ENCODE measurements around the gene BEX3. TPM values are rescaled to one million over a fixed set of nuclear protein-coding genes. Genes with fewer than 3 reads are reported as not detected.

The BEX3 gene
- total and polyA plus RNA-seq, 10 donors, result 35.3 to 127 (median 79.3) TPM

- TF ChIP-seq CTCF (IDR thresholded peaks at IDR 0.05 in 8 of 11, conservative IDR thresholded peaks at IDR 0.05 in 3 of 11), result no peak
- TF ChIP-seq POLR2AphosphoS5 (IDR thresholded peaks at IDR 0.05), result no peak
- TF ChIP-seq POLR2A (IDR thresholded peaks at IDR 0.05), result no peak
- no peaks in the 10 kb centered on the region for H3K4me1 ChIP-seq
- H3K36me3 ChIP-seq, result no peaks in the 10 kb centered on the region
- H3K9me3 ChIP-seq, result peaks cover 0 to 4% (median 0%) of the 10 kb centered on the region in 8 donors
- peaks cover 0 to 5% (median 0%) of the 10 kb centered on the region in 7 donors for H3K27me3 ChIP-seq (replicated peaks in 1 of 7)
- no peak overlapping the region for H3K4me3 ChIP-seq
- H3K27ac ChIP-seq, result no peak overlapping the region
- WGBS, 5 donors, result 85 to 96% (median 92%) methylated on average over 7 to 8 of the region's 8 CpGs
- no peak for DNase-seq
- intact Hi-C loops (cut with DNase I; ENCODE audit: low total_unique reads), result no loop called here
Observed at GRCh38 chrX:103413705-103414387, 37.5 kb downstream of the BEX3 start.

- H3K36me3 ChIP-seq, result no peaks in the 10 kb centered on the region
- peaks cover 0 to 4% (median 0%) of the 10 kb centered on the region in 8 donors for H3K9me3 ChIP-seq
- TF ChIP-seq POLR2A (IDR thresholded peaks at IDR 0.05) (no peak), CTCF (IDR thresholded peaks at IDR 0.05 in 8 of 11, conservative IDR thresholded peaks at IDR 0.05 in 3 of 11) (no peak), POLR2AphosphoS5 (IDR thresholded peaks at IDR 0.05) (no peak)
- intact Hi-C loops (cut with DNase I; ENCODE audit: low total_unique reads), result no loop called here
- no peak overlapping the region for H3K27ac ChIP-seq
- no peak overlapping the region for H3K4me3 ChIP-seq
- peaks cover 0 to 5% (median 0%) of the 10 kb centered on the region in 7 donors for H3K27me3 ChIP-seq (replicated peaks in 1 of 7)
- 79 to 95% (median 91%) methylated on average over 5 to 7 of the region's 7 CpGs for WGBS, 5 donors
- no peaks in the 10 kb centered on the region for H3K4me1 ChIP-seq
- no peak for DNase-seq
Observed at GRCh38 chrX:103414561-103414960, 38.2 kb downstream of the BEX3 start.

- Histone ChIP-seq H3K36me3 (no peaks in the 10 kb centered on the region), H3K4me1 (no peaks in the 10 kb centered on the region), H3K27ac (no peak overlapping the region), H3K4me3 (no peak overlapping the region), H3K9me3 (peaks cover 0 to 4% (median 0%) of the 10 kb centered on the region in 8 donors), H3K27me3 (replicated peaks in 1 of 7) (peaks cover 0 to 5% (median 0%) of the 10 kb centered on the region in 7 donors)
- no peak for DNase-seq
- no peak for TF ChIP-seq CTCF (IDR thresholded peaks at IDR 0.05 in 8 of 11, conservative IDR thresholded peaks at IDR 0.05 in 3 of 11)
- TF ChIP-seq POLR2AphosphoS5 (IDR thresholded peaks at IDR 0.05), result no peak
- no peak for TF ChIP-seq POLR2A (IDR thresholded peaks at IDR 0.05)
- WGBS, 5 donors, result 78 to 90% (median 84%) methylated on average over 6 of the region's 6 CpGs
- intact Hi-C loops (cut with DNase I; ENCODE audit: low total_unique reads), result no loop called here
Observed at GRCh38 chrX:103415068-103415467, 38.7 kb downstream of the BEX3 start.

- intact Hi-C loops (cut with DNase I; ENCODE audit: low total_unique reads), result no loop called here
- peaks cover 0 to 5% (median 0%) of the 10 kb centered on the region in 7 donors for H3K27me3 ChIP-seq (replicated peaks in 1 of 7)
- TF ChIP-seq POLR2A (IDR thresholded peaks at IDR 0.05) (no peak), CTCF (IDR thresholded peaks at IDR 0.05 in 8 of 11, conservative IDR thresholded peaks at IDR 0.05 in 3 of 11) (no peak), POLR2AphosphoS5 (IDR thresholded peaks at IDR 0.05) (no peak)
- H3K27ac ChIP-seq, result no peak overlapping the region
- H3K4me3 ChIP-seq, result no peak overlapping the region
- no peak for DNase-seq
- peaks cover 0 to 4% (median 0%) of the 10 kb centered on the region in 8 donors for H3K9me3 ChIP-seq
- H3K36me3 ChIP-seq, result no peaks in the 10 kb centered on the region
- H3K4me1 ChIP-seq, result no peaks in the 10 kb centered on the region
Observed at GRCh38 chrX:103415528-103415927, 39.2 kb downstream of the BEX3 start.

Measured in spleen (tissue), 11 donors.